ENCODE data around the gene CD1B.

DNA sequence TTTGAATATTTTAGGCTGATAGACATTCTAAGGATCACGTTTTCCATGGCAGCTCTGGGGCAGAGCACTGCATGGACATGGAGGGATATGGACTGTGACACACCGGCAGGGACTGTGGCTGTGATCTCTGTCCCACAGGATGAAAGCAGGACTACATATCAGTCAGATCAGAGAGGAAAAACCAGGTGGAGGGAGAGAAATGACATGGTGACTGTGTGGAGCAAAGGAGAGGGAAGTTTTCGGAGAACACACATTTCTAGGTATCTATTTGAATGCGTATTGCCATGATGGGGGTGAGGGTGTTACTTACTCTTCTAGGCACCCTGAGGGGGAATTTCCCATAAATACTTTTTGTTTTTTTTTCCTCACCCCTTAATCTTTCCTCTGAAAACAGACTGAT, 44.8 kb downstream of the CD1B start:
- TF ChIP-seq, protein P1, sequence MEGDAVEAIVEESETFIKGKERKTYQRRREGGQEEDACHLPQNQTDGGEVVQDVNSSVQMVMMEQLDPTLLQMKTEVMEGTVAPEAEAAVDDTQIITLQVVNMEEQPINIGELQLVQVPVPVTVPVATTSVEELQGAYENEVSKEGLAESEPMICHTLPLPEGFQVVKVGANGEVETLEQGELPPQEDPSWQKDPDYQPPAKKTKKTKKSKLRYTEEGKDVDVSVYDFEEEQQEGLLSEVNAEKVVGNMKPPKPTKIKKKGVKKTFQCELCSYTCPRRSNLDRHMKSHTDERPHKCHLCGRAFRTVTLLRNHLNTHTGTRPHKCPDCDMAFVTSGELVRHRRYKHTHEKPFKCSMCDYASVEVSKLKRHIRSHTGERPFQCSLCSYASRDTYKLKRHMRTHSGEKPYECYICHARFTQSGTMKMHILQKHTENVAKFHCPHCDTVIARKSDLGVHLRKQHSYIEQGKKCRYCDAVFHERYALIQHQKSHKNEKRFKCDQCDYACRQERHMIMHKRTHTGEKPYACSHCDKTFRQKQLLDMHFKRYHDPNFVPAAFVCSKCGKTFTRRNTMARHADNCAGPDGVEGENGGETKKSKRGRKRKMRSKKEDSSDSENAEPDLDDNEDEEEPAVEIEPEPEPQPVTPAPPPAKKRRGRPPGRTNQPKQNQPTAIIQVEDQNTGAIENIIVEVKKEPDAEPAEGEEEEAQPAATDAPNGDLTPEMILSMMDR (IDR thresholded peaks at IDR 0.05; ENCODE audit: extremely low read depth in 1 of 2, insufficient read depth in 1 of 2, low read depth in 1 of 2, low read length in 2 of 2), result no peak
- TF ChIP-seq POLR2A (IDR thresholded peaks at IDR 0.05; ENCODE audit: low read depth, low read length) (no peak), EZH2 (IDR thresholded peaks at IDR 0.05; ENCODE audit: borderline replicate concordance, low read depth, low read length, severe bottlenecking) (no peak), JUN (IDR thresholded peaks at IDR 0.05; ENCODE audit: borderline replicate concordance, insufficient read depth, insufficient read length, low read depth) (no peak), POLR2AphosphoS5 (IDR thresholded peaks at IDR 0.05; ENCODE audit: insufficient read depth, low read depth, low read length) (no peak), MYC (IDR thresholded peaks at IDR 0.05; ENCODE audit: low read depth, low read length) (no peak), GATA2 (IDR thresholded peaks at IDR 0.05; ENCODE audit: insufficient read depth, insufficient read length, low read depth, low read length) (no peak), FOS (IDR thresholded peaks at IDR 0.05; ENCODE audit: borderline replicate concordance, insufficient read depth, low read length) (no peak)
- TF ChIP-seq, protein P2, sequence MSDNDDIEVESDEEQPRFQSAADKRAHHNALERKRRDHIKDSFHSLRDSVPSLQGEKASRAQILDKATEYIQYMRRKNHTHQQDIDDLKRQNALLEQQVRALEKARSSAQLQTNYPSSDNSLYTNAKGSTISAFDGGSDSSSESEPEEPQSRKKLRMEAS (IDR thresholded peaks at IDR 0.05; ENCODE audit: insufficient read depth, insufficient read length), result no peak

Measured in endothelial cell of umbilical vein (primary cell).